ENCODE measurements around the gene PIGQ. TPM values are rescaled to one million over a fixed set of nuclear protein-coding genes. Genes with fewer than 3 reads are reported as not detected.

The PIGQ gene
- total RNA-seq, 1 experiment from 2014 or later = 58.0 TPM

- no CpG with 5 or more reads among the region's 29 CpGs for WGBS (ENCODE audit: extremely low coverage, insufficient read length, low lambda C conversion rate)
- Mint-ChIP-seq H3K27ac (peak overlapping the region in 2 of 3 experiments; percentile 57 to 84; a peak in 4 of 7 replicates), H3K4me3 (peak overlapping the region in 1 of 2 experiments; percentile 26; a peak in 1 of 5 replicates), H3K36me3 (ENCODE audit: insufficient read depth in 1 of 3, low read depth in 3 of 3) (peaks cover 0 to 13% (median 0%) of the 10 kb centered on the region in 3 experiments; a peak in 4 of 7 replicates), H3K27me3 (ENCODE audit: low read depth) (no peaks in the 10 kb centered on the region), H3K4me1 (peaks cover 6 to 34% of the 10 kb centered on the region in 2 experiments; a peak in 3 of 4 replicates), H3K9me3 (no peaks in the 10 kb centered on the region)
- H3K4me1 ChIP-seq (ENCODE audit: insufficient read depth, low read length) = no peaks in the 10 kb centered on the region; the same call in 1 of the 2 replicates
- H3K79me1 ChIP-seq (ENCODE audit: insufficient read depth, low read depth, low read length, poor library complexity, severe bottlenecking) = no peaks in the 10 kb centered on the region
- no peak overlapping the region for H2BK15ac ChIP-seq (ENCODE audit: low read depth, low read length)
- H3K9me3 ChIP-seq (ENCODE audit: control insufficient read depth, low read depth, low read length) = no peaks in the 10 kb centered on the region
- no peak overlapping the region for H3K27ac ChIP-seq (ENCODE audit: insufficient read length, low read depth, low read length)
- no peaks in the 10 kb centered on the region for H4K20me1 ChIP-seq (ENCODE audit: control insufficient read depth, insufficient read depth, insufficient read length)
- no peaks in the 10 kb centered on the region for H3K27me3 ChIP-seq (ENCODE audit: insufficient read depth, low read length)
- no peak for DNase-seq
- H3K79me2 ChIP-seq (ENCODE audit: insufficient read depth, low read length) = no peaks in the 10 kb centered on the region
- H2BK120ac ChIP-seq (ENCODE audit: low read depth, low read length, poor library complexity, severe bottlenecking) = no peak overlapping the region
- no peak overlapping the region for H3K14ac ChIP-seq (ENCODE audit: insufficient read depth, low read length)
- H4K91ac ChIP-seq (ENCODE audit: insufficient read length, low read depth, low read length) = no peak overlapping the region
- H3K23ac ChIP-seq (ENCODE audit: insufficient read length, low read depth, low read length) = no peak overlapping the region
- H2BK20ac ChIP-seq (ENCODE audit: low read depth, low read length, poor library complexity, severe bottlenecking) = no peak overlapping the region
- no peak overlapping the region for H4K5ac ChIP-seq (ENCODE audit: insufficient read length, low read depth, low read length)
- no peak overlapping the region for H2BK5ac ChIP-seq (ENCODE audit: insufficient read length, low read length)
- H2AK5ac ChIP-seq (ENCODE audit: insufficient read length, low read length) = no peak overlapping the region
- H3K9ac ChIP-seq (ENCODE audit: extremely low read depth, insufficient read length, low read length) = no peak overlapping the region
- H3K18ac ChIP-seq (ENCODE audit: insufficient read length, low read depth, low read length) = no peak overlapping the region
- H3K4me2 ChIP-seq (ENCODE audit: insufficient read depth, insufficient read length, low read length) = no peak overlapping the region
- H2BK12ac ChIP-seq (ENCODE audit: insufficient read length, low read depth, low read length) = no peak overlapping the region
- peaks cover 8% of the 10 kb centered on the region for H3K23me2 ChIP-seq (ENCODE audit: insufficient read length, low read depth, low read length, poor library complexity, severe bottlenecking)
- no peak overlapping the region for H4K8ac ChIP-seq (replicated peaks; ENCODE audit: insufficient read length, low read depth, low read length)
- H3T11ph ChIP-seq (ENCODE audit: low read length) = no peak overlapping the region
- H3K4ac ChIP-seq (ENCODE audit: low read depth, low read length) = no peak overlapping the region
- no peak overlapping the region for H2AFZ ChIP-seq (ENCODE audit: low read length)
- H3K56ac ChIP-seq (ENCODE audit: insufficient read length, low read depth, low read length) = no peak overlapping the region
- TF ChIP-seq, protein P1, sequence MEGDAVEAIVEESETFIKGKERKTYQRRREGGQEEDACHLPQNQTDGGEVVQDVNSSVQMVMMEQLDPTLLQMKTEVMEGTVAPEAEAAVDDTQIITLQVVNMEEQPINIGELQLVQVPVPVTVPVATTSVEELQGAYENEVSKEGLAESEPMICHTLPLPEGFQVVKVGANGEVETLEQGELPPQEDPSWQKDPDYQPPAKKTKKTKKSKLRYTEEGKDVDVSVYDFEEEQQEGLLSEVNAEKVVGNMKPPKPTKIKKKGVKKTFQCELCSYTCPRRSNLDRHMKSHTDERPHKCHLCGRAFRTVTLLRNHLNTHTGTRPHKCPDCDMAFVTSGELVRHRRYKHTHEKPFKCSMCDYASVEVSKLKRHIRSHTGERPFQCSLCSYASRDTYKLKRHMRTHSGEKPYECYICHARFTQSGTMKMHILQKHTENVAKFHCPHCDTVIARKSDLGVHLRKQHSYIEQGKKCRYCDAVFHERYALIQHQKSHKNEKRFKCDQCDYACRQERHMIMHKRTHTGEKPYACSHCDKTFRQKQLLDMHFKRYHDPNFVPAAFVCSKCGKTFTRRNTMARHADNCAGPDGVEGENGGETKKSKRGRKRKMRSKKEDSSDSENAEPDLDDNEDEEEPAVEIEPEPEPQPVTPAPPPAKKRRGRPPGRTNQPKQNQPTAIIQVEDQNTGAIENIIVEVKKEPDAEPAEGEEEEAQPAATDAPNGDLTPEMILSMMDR (conservative IDR thresholded peaks at IDR 0.05) = no peak
These were observed 59.5 kb downstream of the PIGQ start for GRCh38 chr16:629185-629832.
